OCI-LY3 (cell line): ENCODE results near the gene MYL7.

ENCODE experiments used
- EZH2phosphoT487 ChIP-seq: fragments of 200-600 bp; shearing (Covaris generic); IDR thresholded peaks from 2 replicates; pipeline ENCODE4 v1.6.1; 2018; ENCODE audit warnings: antibody characterized with exemption, mixed run types, low read depth
- TF ChIP-seq, protein P1 (sequence below): fragments of 200-600, 300-600 bp; sonication (generic); IDR thresholded peaks from 2 replicates; pipeline ENCODE4 v1.5.1; 2014; ENCODE audit warnings: antibody characterized with exemption, low read length, low read depth

DNA sequence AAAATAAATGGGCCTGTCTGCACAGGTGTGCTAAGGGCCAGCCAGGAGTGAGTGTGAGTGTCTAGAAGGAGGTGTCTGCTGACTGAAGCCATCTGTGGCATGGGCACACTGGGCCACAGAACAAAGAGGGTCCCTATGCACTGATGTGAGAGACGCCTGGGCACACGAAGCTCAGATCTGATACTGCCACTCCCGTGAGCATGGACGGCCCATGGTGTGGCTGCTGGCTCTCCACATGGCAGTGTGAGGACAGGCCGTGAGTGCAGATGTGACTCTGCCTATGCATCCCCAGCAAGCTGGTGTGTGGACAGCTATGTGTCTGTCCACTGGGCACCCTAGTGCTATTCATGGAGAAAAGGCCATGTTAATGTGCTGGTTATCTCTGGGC is 12.8 kb upstream of the MYL7 start:
- TF ChIP-seq, protein P1, sequence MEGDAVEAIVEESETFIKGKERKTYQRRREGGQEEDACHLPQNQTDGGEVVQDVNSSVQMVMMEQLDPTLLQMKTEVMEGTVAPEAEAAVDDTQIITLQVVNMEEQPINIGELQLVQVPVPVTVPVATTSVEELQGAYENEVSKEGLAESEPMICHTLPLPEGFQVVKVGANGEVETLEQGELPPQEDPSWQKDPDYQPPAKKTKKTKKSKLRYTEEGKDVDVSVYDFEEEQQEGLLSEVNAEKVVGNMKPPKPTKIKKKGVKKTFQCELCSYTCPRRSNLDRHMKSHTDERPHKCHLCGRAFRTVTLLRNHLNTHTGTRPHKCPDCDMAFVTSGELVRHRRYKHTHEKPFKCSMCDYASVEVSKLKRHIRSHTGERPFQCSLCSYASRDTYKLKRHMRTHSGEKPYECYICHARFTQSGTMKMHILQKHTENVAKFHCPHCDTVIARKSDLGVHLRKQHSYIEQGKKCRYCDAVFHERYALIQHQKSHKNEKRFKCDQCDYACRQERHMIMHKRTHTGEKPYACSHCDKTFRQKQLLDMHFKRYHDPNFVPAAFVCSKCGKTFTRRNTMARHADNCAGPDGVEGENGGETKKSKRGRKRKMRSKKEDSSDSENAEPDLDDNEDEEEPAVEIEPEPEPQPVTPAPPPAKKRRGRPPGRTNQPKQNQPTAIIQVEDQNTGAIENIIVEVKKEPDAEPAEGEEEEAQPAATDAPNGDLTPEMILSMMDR: no peak
- no peak for TF ChIP-seq EZH2phosphoT487
